Measurements from ENCODE around the gene CFAP97.

DNA sequence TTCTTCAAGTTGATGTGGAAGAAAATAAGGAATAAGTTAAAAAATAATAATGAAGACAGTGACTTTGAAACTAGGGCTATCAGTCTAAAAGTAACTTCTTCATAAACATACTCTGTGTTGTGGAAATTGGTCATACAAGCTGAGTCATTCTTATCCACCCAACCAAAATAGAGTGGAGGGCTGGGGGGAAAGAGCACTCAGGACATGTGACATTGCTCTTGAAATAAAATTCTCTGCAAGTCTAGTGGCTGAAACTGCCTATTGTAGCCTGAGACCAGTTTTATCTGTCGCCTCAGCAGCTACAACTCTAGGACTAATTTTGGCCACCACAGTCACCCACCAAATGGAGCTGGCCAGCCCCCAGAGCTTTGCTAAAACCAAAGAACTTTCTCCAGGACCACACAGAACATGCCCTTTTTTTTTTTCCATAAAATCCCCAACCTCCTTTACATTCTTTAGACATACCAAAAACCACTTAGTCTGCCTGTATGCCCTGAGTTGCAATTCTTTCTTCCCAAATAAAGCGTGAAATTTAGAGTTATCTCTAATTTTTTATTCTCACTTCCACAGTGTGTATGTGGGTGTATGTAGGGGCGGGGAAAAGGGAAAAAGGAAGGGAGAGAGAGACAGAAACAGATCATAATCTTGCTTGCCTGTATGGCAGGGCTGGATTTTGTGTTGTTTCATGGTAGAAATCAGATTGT is 83.7 kb downstream of the CFAP97 start:
- TF ChIP-seq EZH2 (IDR thresholded peaks at IDR 0.05) (no peak), CTCF (IDR thresholded peaks at IDR 0.05) (no peak), EZH2phosphoT487 (IDR thresholded peaks at IDR 0.05) (no peak)

Data from neural progenitor cell (in vitro differentiated cells).